H1 (cell line): ENCODE data around the gene NOXRED1. TPM values are rescaled to one million over a fixed set of nuclear protein-coding genes. Genes with fewer than 3 reads are reported as not detected.

Source experiments
- CREB1 ChIP-seq: IDR thresholded peaks from 2 replicates; pipeline ENCODE4 v1.6.1; 2012; ENCODE audit warnings: inconsistent platforms
- EZH2 ChIP-seq: fragments of 200-600 bp; sonication (generic); IDR thresholded peaks from 2 replicates; pipeline ENCODE4 v1.7.1; 2012; ENCODE audit warnings: low read depth, mild to moderate bottlenecking, moderate library complexity, low read length, inconsistent platforms; ENCODE audit not compliant: severe bottlenecking
- GABPA ChIP-seq: IDR thresholded peaks from 2 replicates; pipeline ENCODE4 v1.6.1; 2011; ENCODE audit warnings: mild to moderate bottlenecking, low read length, moderate library complexity, borderline replicate concordance; ENCODE audit not compliant: insufficient read depth
- SIRT6 ChIP-seq: IDR thresholded peaks from one replicate; pipeline ENCODE4 v1.7.1; 2012; ENCODE audit warnings: low read length, inconsistent platforms
- TAF1 ChIP-seq: IDR thresholded peaks from 2 replicates; pipeline ENCODE4 v1.6.1; 2011; ENCODE audit warnings: mild to moderate bottlenecking, low read depth, low read length
- polyA plus RNA-seq, 7 experiments: library from polyadenylated mRNA; depleted of rRNA in 3 of 7; stranded (reverse) in 5 of 7; unstranded in 2 of 7; fragments of >200 nt in 5 of 7; fragments of 200-250 nt in 2 of 7; gene quantifications; 1 replicate in 5 of 7; 2 replicates in 1 of 7; 4 replicates in 1 of 7; pipeline versions ENCODE4 v1.2.1 to v1.2.3, GENCODE V29; 2011 to 2013; ENCODE audit warnings: missing spikeins in 2 of 7, mixed read lengths in 2 of 7
- total RNA-seq: library from RNA; stranded (reverse); fragmentation: NEBNext Ultra II Directional; extraction: Animal tissue kit (Norgen Biotek cat#: 25700); gene quantifications from 2 replicates; pipeline ENCODE4 v1.2.1, GENCODE V29; 2021

NOXRED1 gene
- total and polyA plus RNA-seq, 2 of the 8 experiments (the other 6 are each of a cell fraction or from before 2014, with no cell fraction given) = 0.23 to 0.48 TPM

DNA sequence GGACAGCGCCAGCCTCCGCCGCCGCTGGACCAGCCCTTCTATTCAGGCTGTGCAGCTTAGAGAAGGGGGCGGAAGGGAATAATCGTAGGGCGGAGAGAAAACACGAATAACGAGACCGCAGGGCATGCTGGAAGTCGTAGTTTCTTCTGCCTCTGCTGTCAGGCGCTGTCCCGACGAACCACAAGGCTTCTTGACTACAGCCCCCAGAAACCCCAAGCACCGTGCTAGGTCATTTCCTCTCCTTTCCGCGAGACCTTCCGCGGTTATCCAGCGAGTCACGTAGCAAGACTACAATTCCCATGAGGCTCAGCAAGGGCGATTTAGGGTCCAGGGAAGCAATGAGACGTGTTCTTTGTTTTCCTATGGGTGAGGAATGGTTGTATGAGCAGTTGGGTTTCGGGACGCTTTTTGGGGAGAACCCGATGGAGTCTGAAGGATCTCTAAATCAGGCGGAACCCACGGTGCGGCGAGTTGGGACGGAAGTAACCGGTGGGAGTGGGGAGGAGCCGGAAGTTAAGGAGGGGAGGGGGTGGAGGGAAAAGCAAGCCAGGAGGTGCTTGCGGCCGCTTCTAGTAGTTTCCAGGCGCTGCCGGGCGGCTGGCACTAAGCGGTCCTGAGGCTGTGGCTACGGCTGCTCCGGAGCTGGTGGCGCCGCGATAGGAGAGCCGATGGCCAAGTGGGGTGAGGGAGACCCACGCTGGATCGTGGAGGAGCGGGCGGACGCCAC lies 34.4 kb upstream of the NOXRED1 start, which contains the start of the genes AHSA1 and VIPAS39 (continued):
- peak; percentile 90 for TF ChIP-seq TAF1
- TF ChIP-seq SIRT6 = no peak
- TF ChIP-seq CREB1 = peak; percentile 91
- TF ChIP-seq EZH2 = no peak
- TF ChIP-seq GABPA = peak; percentile 95
